ENCODE data around the gene AKR1E2.

AKR1E2 gene

DNA sequence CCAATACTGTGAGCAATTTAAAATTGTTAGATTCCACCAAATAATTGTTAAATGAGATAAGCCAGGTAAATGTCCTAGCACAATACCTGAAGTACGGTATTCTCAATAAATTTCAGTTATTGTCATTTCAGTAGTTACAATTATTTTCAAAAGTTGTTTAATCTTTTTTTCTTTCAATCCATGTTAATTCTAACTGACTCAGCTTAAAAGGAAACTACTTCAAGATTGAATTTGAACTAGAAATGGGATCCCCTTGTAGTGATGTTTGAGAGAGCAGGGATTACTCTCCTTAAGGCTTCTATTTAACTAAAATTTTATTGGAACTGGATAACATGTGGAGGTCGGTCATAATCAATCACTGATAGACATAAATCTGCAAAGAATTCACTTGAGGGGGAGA lies 6.9 kb upstream of the AKR1E2 start:
- Histone ChIP-seq H3K27ac (ENCODE audit: low read depth, low read length, poor library complexity, severe bottlenecking) (no peak overlapping the region), H3K4me1 (ENCODE audit: insufficient read depth, low read length, severe bottlenecking) (no peaks in the 10 kb centered on the region), H3K27me3 (ENCODE audit: insufficient read depth, low read length) (no peaks in the 10 kb centered on the region), H3K36me3 (ENCODE audit: insufficient read depth, low read length) (no peaks in the 10 kb centered on the region), H3K79me2 (ENCODE audit: insufficient read depth, low read length) (no peaks in the 10 kb centered on the region), H3K4me3 (ENCODE audit: low read depth, low read length, poor library complexity, severe bottlenecking) (no peak overlapping the region), H3K4me2 (ENCODE audit: low read length) (no peak overlapping the region), H3K9ac (ENCODE audit: low read length) (no peak overlapping the region), H3K9me2 (ENCODE audit: low read depth, low read length) (no peaks in the 10 kb centered on the region), H2AFZ (ENCODE audit: low read length) (no peak overlapping the region), H3K9me3 (ENCODE audit: low read length) (no peaks in the 10 kb centered on the region), H3F3A (ENCODE audit: insufficient read depth, low read length) (no peaks in the 10 kb centered on the region), H4K20me1 (ENCODE audit: insufficient read depth, low read length) (no peaks in the 10 kb centered on the region)
- TF ChIP-seq EZH2 (IDR thresholded peaks at IDR 0.05; ENCODE audit: borderline replicate concordance, low read length): no peak
- TF ChIP-seq, protein P1, sequence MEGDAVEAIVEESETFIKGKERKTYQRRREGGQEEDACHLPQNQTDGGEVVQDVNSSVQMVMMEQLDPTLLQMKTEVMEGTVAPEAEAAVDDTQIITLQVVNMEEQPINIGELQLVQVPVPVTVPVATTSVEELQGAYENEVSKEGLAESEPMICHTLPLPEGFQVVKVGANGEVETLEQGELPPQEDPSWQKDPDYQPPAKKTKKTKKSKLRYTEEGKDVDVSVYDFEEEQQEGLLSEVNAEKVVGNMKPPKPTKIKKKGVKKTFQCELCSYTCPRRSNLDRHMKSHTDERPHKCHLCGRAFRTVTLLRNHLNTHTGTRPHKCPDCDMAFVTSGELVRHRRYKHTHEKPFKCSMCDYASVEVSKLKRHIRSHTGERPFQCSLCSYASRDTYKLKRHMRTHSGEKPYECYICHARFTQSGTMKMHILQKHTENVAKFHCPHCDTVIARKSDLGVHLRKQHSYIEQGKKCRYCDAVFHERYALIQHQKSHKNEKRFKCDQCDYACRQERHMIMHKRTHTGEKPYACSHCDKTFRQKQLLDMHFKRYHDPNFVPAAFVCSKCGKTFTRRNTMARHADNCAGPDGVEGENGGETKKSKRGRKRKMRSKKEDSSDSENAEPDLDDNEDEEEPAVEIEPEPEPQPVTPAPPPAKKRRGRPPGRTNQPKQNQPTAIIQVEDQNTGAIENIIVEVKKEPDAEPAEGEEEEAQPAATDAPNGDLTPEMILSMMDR (IDR thresholded peaks at IDR 0.05; ENCODE audit: low read length): no peak

DNA sequence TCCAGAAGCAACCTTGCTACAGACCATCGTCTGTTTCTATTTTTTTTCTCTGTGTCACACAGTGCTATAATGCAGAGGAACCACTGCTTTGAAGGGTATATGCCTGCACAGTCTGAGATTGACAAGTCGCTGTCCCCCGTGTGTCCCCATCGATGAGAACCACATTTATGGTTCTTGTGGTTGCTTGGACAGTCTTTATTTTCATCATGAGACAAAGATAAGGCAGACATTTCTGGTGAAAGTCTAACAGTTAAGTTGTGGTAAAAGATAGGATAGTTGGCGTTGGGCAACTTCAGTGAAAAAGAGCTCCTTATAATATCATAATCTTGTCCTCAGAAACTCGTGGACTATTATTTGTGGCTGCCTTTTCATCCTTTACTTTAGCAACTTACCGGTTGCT lies 6.3 kb upstream of the AKR1E2 start:
- H3K9ac ChIP-seq (ENCODE audit: low read length): no peak overlapping the region
- H3K9me3 ChIP-seq (ENCODE audit: low read length): no peaks in the 10 kb centered on the region
- H2AFZ ChIP-seq (ENCODE audit: low read length): no peak overlapping the region
- H3F3A ChIP-seq (ENCODE audit: insufficient read depth, low read length): no peaks in the 10 kb centered on the region
- no peaks in the 10 kb centered on the region for H3K36me3 ChIP-seq (ENCODE audit: insufficient read depth, low read length)
- H3K4me2 ChIP-seq (ENCODE audit: low read length): no peak overlapping the region
- H3K27ac ChIP-seq (ENCODE audit: low read depth, low read length, poor library complexity, severe bottlenecking): no peak overlapping the region
- TF ChIP-seq, protein P1 (IDR thresholded peaks at IDR 0.05; ENCODE audit: low read length): no peak
- no peak for TF ChIP-seq EZH2 (IDR thresholded peaks at IDR 0.05; ENCODE audit: borderline replicate concordance, low read length)
- no peaks in the 10 kb centered on the region for H4K20me1 ChIP-seq (ENCODE audit: insufficient read depth, low read length)
- H3K4me3 ChIP-seq (ENCODE audit: low read depth, low read length, poor library complexity, severe bottlenecking): no peak overlapping the region
- no peaks in the 10 kb centered on the region for H3K4me1 ChIP-seq (ENCODE audit: insufficient read depth, low read length, severe bottlenecking)
- no peaks in the 10 kb centered on the region for H3K79me2 ChIP-seq (ENCODE audit: insufficient read depth, low read length)
- H3K9me2 ChIP-seq (ENCODE audit: low read depth, low read length): no peaks in the 10 kb centered on the region
- no peaks in the 10 kb centered on the region for H3K27me3 ChIP-seq (ENCODE audit: insufficient read depth, low read length)

DNA sequence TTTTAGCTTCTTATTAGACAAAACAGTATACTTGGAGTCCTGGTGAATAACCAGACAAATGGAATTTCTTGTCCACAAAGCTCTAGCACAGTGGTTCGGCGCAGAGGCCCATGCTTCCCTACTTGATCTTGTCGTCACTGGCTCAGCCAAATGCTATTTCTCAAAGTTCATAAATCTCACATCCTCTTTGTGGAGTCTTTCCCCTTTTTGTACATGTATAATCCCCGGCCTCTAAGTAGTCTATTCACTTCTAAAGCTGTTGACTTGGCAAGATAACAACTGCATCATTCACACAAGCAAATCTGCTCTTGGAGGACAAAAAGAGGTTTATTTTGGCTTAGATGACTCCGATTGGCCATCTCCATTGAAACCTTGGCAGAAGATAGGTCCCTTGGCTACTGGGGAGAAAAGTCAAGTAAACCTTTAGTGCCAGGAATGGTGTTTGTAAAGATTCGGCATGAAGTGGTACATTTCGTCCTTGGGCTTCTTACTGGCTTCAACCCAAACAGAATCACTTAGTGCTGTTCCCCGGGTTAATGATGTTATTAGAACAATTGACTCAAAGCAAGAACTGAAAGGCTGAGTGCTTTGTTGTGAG lies 5.1 kb upstream of the AKR1E2 start:
- no peaks in the 10 kb centered on the region for H3K79me2 ChIP-seq (ENCODE audit: insufficient read depth, low read length)
- no peaks in the 10 kb centered on the region for H3K9me2 ChIP-seq (ENCODE audit: low read depth, low read length)
- no peaks in the 10 kb centered on the region for H3F3A ChIP-seq (ENCODE audit: insufficient read depth, low read length)
- no peaks in the 10 kb centered on the region for H3K9me3 ChIP-seq (ENCODE audit: low read length)
- H3K4me3 ChIP-seq (ENCODE audit: low read depth, low read length, poor library complexity, severe bottlenecking): no peak overlapping the region
- H3K4me2 ChIP-seq (ENCODE audit: low read length): no peak overlapping the region
- no peaks in the 10 kb centered on the region for H3K36me3 ChIP-seq (ENCODE audit: insufficient read depth, low read length)
- H2AFZ ChIP-seq (ENCODE audit: low read length): no peak overlapping the region
- H3K4me1 ChIP-seq (ENCODE audit: insufficient read depth, low read length, severe bottlenecking): no peaks in the 10 kb centered on the region
- no peak overlapping the region for H3K9ac ChIP-seq (ENCODE audit: low read length)
- no peaks in the 10 kb centered on the region for H4K20me1 ChIP-seq (ENCODE audit: insufficient read depth, low read length)
- no peaks in the 10 kb centered on the region for H3K27me3 ChIP-seq (ENCODE audit: insufficient read depth, low read length)
- no peak for TF ChIP-seq EZH2 (IDR thresholded peaks at IDR 0.05; ENCODE audit: borderline replicate concordance, low read length)
- TF ChIP-seq, protein P1 (IDR thresholded peaks at IDR 0.05; ENCODE audit: low read length): no peak
- H3K27ac ChIP-seq (ENCODE audit: low read depth, low read length, poor library complexity, severe bottlenecking): no peak overlapping the region

Data from OCI-LY1 (cell line).